Measurements from ENCODE around the gene GPR25.

DNA sequence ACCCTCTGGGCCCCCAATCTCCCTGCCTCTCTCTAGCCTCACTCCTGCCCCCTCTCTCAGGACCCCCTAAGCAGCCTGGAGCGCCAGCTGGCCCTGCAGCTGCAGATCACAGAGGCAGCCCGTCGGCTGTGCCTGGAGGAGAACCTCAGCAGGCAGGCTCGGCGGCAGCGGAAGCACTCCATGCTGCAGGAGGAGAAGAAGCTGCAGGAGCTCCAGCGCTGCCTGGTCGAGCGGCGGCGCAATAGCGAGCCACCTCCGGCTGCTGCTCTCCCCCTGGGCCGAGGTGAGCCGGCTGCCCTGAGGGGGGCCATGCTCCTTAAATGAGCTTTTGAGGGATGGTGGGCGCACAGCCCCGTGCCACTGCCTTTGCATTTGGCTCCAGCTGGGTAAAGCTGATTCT is 28.1 kb downstream of the GPR25 start:
- TF ChIP-seq ZNF785 (tag by site-specific recombination; IDR thresholded peaks at IDR 0.05) (no peak), ZNF350 (tag by site-specific recombination; IDR thresholded peaks at IDR 0.05) (no peak), TRIM28 (IDR thresholded peaks at IDR 0.05; ENCODE audit: borderline replicate concordance, low read length) (no peak), ZNF549 (tag by site-specific recombination; IDR thresholded peaks at IDR 0.05) (no peak)
